GM08714 (cell line): ENCODE data around the gene NPM3.

Experiments used
- H3K4me3 ChIP-seq: fragments of 200-500 bp; sonication (Bioruptor generic); 2 replicates; pipeline ENCODE4 v1.5.1; 2014; ENCODE audit warnings: mild to moderate bottlenecking, low read length, inconsistent platforms
- ZNF274 ChIP-seq: IDR thresholded peaks from 2 replicates; pipeline ENCODE4 v1.6.1; 2012; ENCODE audit warnings: mild to moderate bottlenecking, low read depth, low read length

NPM3 gene

GRCh38 chr10:101732096-101732495 is 51.1 kb downstream of the NPM3 start:
- no peak overlapping the region for H3K4me3 ChIP-seq
- TF ChIP-seq ZNF274 = no peak
